Keratinocyte (primary cell): ENCODE data around the gene CD27.

Source experiments
- EZH2 ChIP-seq: IDR thresholded peaks from one replicate; pipeline ENCODE4 v1.6.1; 2012; ENCODE audit warnings: inconsistent platforms, mild to moderate bottlenecking, low read length, moderate library complexity
- TF ChIP-seq, protein P1 (sequence below), 3 experiments: IDR thresholded peaks in 1 of 3; conservative IDR thresholded peaks in 1 of 3; optimal IDR thresholded peaks in 1 of 3; 2 replicates in 2 of 3; 3 replicates in 1 of 3; pipeline versions ENCODE3 to v1.5.1; 2011; ENCODE audit warnings: low read length in 3 of 3, mild to moderate bottlenecking in 3 of 3, moderate library complexity in 2 of 3, control low read depth in 1 of 3, inconsistent platforms in 1 of 3; ENCODE audit not compliant: insufficient read depth in 2 of 3; ENCODE audit errors: extremely low read depth in 1 of 3

DNA sequence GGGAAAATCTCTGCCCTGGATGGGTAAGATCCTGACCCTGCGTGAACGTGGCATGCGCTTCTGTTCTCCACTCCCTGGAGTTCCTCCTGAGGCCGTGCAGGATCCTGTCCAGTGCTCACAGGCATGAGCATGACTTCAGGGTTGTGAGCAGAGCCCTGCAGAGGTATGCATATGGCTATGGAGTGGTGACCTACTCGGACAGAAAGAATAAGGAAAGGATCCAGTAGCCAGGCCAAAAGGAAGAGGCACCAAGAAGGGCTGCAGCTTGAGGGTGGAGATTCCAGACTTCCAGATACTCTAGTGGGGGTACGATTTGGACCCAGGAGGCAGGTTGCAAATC, 20.8 kb upstream of the CD27 start:
- TF ChIP-seq, protein P1, sequence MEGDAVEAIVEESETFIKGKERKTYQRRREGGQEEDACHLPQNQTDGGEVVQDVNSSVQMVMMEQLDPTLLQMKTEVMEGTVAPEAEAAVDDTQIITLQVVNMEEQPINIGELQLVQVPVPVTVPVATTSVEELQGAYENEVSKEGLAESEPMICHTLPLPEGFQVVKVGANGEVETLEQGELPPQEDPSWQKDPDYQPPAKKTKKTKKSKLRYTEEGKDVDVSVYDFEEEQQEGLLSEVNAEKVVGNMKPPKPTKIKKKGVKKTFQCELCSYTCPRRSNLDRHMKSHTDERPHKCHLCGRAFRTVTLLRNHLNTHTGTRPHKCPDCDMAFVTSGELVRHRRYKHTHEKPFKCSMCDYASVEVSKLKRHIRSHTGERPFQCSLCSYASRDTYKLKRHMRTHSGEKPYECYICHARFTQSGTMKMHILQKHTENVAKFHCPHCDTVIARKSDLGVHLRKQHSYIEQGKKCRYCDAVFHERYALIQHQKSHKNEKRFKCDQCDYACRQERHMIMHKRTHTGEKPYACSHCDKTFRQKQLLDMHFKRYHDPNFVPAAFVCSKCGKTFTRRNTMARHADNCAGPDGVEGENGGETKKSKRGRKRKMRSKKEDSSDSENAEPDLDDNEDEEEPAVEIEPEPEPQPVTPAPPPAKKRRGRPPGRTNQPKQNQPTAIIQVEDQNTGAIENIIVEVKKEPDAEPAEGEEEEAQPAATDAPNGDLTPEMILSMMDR (optimal IDR thresholded peaks at IDR 0.05 in 1 of 3, IDR thresholded peaks at IDR 0.05 in 1 of 3, conservative IDR thresholded peaks at IDR 0.05 in 1 of 3; ENCODE audit: extremely low read depth in 1 of 3, insufficient read depth in 2 of 3, low read length in 3 of 3) = no peak
- no peak for TF ChIP-seq EZH2
